Nephron (organoid): ENCODE data around the gene LGALS7B.
"Not testable (repeated sequence)": the region's sequence is repeated elsewhere in the genome, so short reads cannot be mapped to it uniquely, and the experiment has no call there.

Experiments
- H3K27ac Mint-ChIP-seq, 3 experiments: 2 replicates each; pipeline ENCODE4 v1.8.0; 2020; ENCODE audit warnings: mixed read lengths in 3 of 3, mild to moderate bottlenecking in 2 of 3, moderate library complexity in 1 of 3
- H3K27me3 Mint-ChIP-seq: 2 replicates; pipeline ENCODE4 v1.8.0; 2021; ENCODE audit warnings: low read depth, mild to moderate bottlenecking, moderate library complexity, mixed read lengths
- H3K36me3 Mint-ChIP-seq: 2 replicates; pipeline ENCODE4 v1.8.0; 2020; ENCODE audit warnings: low read depth, mixed read lengths
- H3K4me1 Mint-ChIP-seq: 2 replicates; pipeline ENCODE4 v1.8.0; 2020; ENCODE audit warnings: mixed read lengths
- H3K4me3 Mint-ChIP-seq, 3 experiments: 2 replicates each; pipeline ENCODE4 v1.8.0; 2020; ENCODE audit warnings: mild to moderate bottlenecking in 3 of 3, mixed read lengths in 3 of 3, moderate library complexity in 2 of 3
- H3K9me3 Mint-ChIP-seq: 2 replicates; pipeline ENCODE4 v1.8.0; 2020; ENCODE audit warnings: mixed read lengths
- CTCF ChIP-seq, 3 experiments: fragments of 200-600 bp; sonication (generic); IDR thresholded peaks; one replicate each; pipeline ENCODE4 v1.5.0; 2021; ENCODE audit warnings: antibody characterized with exemption in 3 of 3; ENCODE audit not compliant: unreplicated experiment in 3 of 3

The LGALS7B gene

GRCh38 chr19:38806371-38806770 lies 17.4 kb downstream of the LGALS7B start:
- H3K4me1 Mint-ChIP-seq, result peaks cover 9% of the 10 kb centered on the region
- no peaks in the 10 kb centered on the region for H3K27me3 Mint-ChIP-seq
- no peak for TF ChIP-seq CTCF (IDR thresholded peaks at IDR 0.05; ENCODE audit: unreplicated experiment in 3 of 3)
- no peaks in the 10 kb centered on the region for H3K9me3 Mint-ChIP-seq
- H3K36me3 Mint-ChIP-seq, result no peaks in the 10 kb centered on the region
- no peak overlapping the region for H3K27ac Mint-ChIP-seq
- no peak overlapping the region for H3K4me3 Mint-ChIP-seq

GRCh38 chr19:38807374-38808098 lies 18.5 kb downstream of the LGALS7B start:
- not testable (repeated sequence) for H3K27me3 Mint-ChIP-seq, H3K36me3 Mint-ChIP-seq, H3K9me3 Mint-ChIP-seq, H3K4me1 Mint-ChIP-seq, H3K4me3 Mint-ChIP-seq
- peak overlapping the region; percentile 75 to 91 (median 89) for H3K27ac Mint-ChIP-seq

GRCh38 chr19:38808741-38809140 lies 19.7 kb downstream of the LGALS7B start:
- TF ChIP-seq CTCF (IDR thresholded peaks at IDR 0.05; ENCODE audit: unreplicated experiment in 3 of 3), result no peak
- Mint-ChIP-seq H3K36me3 (no peaks in the 10 kb centered on the region), H3K9me3 (no peaks in the 10 kb centered on the region), H3K4me3 (no peak overlapping the region), H3K4me1 (peaks cover 9% of the 10 kb centered on the region), H3K27ac (no peak overlapping the region), H3K27me3 (no peaks in the 10 kb centered on the region)

- Mint-ChIP-seq H3K27ac (peak overlapping the region in 1 of 3 experiments; percentile 63), H3K27me3 (no peaks in the 10 kb centered on the region), H3K4me3 (no peak overlapping the region), H3K36me3 (no peaks in the 10 kb centered on the region), H3K9me3 (no peaks in the 10 kb centered on the region), H3K4me1 (peaks cover 9% of the 10 kb centered on the region)
- TF ChIP-seq CTCF (IDR thresholded peaks at IDR 0.05; ENCODE audit: unreplicated experiment in 3 of 3), result no peak
These were observed 20.7 kb downstream of the LGALS7B start for GRCh38 chr19:38809592-38810252.

DNA sequence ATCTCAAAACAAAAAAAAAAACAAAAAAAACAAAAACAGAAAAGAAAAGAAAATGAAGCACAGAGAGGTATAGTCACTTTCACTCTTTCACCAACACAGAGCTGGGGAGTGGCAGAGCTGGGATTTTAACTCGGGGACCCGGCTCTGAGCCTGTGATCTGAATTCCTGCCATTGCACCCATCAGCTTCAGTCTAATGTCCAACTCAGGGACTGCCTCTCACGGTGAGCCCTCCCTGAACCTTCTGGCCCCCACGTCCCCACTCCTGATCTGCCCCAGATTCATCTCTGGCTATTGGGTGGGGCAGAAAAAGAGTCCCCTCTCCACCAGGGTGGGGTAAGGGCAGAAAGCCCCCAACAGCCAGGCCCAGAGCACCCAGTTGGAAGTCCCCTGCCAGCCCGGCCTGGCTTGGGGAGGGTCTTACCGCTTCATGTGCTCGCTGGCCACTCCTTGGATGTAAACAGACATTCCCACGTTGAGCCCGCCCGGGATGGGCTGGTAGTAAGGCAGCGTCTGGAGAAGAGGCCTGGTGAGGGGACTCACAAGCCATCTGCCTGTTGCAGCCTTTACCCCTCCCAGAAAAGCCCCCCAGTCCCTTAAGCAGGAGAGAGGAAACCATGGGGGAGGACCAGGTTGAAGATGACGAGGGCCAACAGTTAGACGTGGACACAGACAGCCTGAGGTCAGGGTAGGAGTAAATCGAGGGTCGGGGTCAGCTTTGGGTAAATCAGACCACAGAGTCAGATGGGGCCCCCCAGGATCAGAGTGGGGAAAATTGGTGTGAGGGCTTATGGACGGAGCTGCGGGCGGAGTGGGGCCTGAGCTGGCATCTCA lies 23.2 kb downstream of the LGALS7B start:
- no peak overlapping the region for H3K4me3 Mint-ChIP-seq
- H3K36me3 Mint-ChIP-seq, result peaks cover 19% of the 10 kb centered on the region
- peak overlapping the region in 2 of 3 experiments; percentile 11 to 51 for H3K27ac Mint-ChIP-seq
- no peaks in the 10 kb centered on the region for H3K27me3 Mint-ChIP-seq
- H3K9me3 Mint-ChIP-seq, result no peaks in the 10 kb centered on the region
- H3K4me1 Mint-ChIP-seq, result peaks cover 6% of the 10 kb centered on the region
- TF ChIP-seq CTCF (IDR thresholded peaks at IDR 0.05; ENCODE audit: unreplicated experiment in 3 of 3), result no peak

GRCh38 chr19:38812841-38813320 lies 23.9 kb downstream of the LGALS7B start, which contains the start of gene LGALS4:
Gene LGALS4 (minus strand): TSS chr19:38812945. CDS start chr19:38812886, 59 bp downstream.
- peak within 1 kb of the TSS in 2 of 3 experiments; percentile 11 to 51 for H3K27ac Mint-ChIP-seq
- TF ChIP-seq CTCF (IDR thresholded peaks at IDR 0.05; ENCODE audit: unreplicated experiment in 3 of 3), result no peak
- no peaks in the 10 kb centered on the region for H3K9me3 Mint-ChIP-seq
- no peaks in the 10 kb centered on the region for H3K4me1 Mint-ChIP-seq
- no peaks in the 10 kb centered on the region for H3K27me3 Mint-ChIP-seq
- peaks cover 23% of the 10 kb centered on the region for H3K36me3 Mint-ChIP-seq
- H3K4me3 Mint-ChIP-seq, result no peak within 1 kb of the TSS
